GM21529 (cell line): ENCODE data around the gene GALNT14.
"Not testable (repeated sequence)": the region's sequence is repeated elsewhere in the genome, so short reads cannot be mapped to it uniquely, and the experiment has no call there.

ENCODE experiments used
- ATAC-seq: cut with Tn5 transposase; IDR thresholded peaks from one replicate; pipeline ENCODE4 v1.9.1; 2021; ENCODE audit not compliant: unreplicated experiment

GALNT14 gene

DNA sequence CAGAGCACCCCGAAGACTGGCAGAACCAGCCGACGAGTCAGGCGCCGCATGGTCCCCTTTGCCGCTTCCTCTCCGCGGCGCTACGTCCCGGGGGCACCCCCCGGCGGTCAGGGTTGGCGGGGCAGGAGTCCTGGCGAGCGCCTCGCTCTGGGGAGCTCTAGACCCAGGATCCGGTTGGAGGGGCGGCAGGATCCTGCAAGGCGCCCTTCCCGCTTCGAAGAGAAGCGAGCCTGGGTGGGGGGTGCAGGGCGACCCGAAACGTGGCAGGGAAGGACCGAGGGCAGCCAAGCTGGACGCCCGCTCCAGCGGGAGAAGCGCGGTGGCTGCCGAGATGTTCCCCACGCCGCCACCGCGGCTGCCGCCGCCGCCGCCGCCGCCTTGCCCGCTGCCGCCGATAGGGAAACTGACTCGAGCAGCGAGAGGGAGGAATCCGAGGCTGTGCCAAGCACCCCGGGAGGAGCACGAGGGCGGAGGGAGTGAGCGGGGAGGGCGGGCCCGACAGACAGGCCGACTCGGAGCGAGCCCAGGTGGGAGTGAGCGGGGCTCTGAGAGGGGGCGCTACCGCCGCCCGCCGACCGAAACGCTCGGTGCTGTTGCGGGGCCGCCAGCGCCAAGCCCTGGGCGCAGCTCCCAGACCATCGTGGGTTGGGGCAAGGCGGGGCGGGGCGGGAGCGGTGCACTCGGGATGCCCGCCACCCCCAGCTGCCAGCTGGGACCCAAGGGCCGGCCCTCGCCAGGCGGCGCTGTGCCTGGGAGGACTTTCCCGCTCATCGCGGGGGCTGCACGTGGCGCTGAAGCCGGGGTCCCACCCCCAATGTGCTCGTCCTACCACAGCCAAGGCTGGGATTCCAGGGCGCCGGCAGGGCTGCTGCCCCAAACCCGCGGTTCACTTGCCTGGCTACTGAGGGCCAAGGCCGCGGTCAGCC lies at the start of gene GALNT14:
TSS of gene GALNT14 (minus strand) at position 404 of the 926 bp plus-strand sequence. CDS start at position 50, 354 bp downstream.
- ATAC-seq = no peak

DNA sequence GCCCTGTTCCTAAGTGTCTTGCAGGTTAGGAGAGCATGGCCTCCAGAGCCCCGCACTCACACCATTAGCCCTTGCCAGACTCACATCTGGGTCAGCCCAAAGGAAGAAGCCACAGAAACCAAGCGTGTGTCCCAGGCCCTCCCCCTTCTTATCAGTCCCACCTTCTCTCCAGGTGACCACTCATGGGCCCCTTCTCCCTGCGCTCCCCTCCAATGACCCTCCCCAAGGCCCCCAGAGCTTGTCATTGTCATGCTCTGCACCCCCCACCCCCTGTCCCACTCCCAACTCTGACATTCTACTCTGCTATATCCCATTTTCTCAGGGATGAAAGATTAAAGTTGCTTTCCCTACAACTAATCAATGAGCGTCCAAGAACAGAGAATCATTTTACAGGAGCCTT lies 48.9 kb upstream of the GALNT14 start:
- ATAC-seq = no peak

- ATAC-seq = not testable (repeated sequence)
Observed at GRCh38 chr2:31183973-31184372, 45.7 kb upstream of the GALNT14 start.

DNA sequence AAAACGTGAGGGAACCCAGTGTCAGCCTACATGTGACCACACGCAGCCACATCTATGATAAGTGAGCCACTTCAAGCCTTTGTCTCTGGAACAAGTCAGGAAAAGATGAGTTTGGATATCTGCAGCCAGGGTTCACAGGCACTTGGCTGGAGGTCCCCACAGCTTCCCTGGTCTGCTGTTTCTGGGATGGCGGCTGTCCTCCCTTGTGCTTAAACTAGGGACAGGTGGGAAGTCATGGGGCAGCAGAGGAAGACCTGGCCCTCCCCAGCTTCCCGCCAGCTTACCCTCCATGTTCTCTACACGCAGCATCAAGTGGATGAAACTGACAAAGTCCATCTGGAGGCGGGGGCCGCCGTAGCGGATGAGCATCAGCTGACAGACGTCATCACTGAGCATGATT lies 38.5 kb upstream of the GALNT14 start:
- ATAC-seq = no peak

DNA sequence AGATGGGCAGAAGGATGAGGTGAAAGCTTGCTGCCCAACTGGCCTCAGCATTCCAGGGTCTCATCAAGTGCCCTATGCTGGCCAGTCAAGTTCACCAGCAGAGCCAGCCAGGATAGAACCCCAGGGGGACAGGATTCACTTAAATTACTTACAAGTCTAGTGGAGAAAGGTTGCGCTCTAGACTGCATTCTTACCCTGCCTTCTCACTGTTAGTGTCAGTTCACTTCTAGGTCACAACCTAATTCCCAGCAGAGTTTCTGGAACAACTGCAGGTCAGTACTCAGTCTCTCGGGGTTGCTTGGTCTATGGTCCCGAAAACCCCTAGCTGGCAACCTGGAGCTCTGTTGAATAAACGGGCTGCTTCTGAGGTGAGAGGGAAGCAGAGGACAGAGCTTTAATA lies 32.9 kb upstream of the GALNT14 start:
- ATAC-seq = no peak

DNA sequence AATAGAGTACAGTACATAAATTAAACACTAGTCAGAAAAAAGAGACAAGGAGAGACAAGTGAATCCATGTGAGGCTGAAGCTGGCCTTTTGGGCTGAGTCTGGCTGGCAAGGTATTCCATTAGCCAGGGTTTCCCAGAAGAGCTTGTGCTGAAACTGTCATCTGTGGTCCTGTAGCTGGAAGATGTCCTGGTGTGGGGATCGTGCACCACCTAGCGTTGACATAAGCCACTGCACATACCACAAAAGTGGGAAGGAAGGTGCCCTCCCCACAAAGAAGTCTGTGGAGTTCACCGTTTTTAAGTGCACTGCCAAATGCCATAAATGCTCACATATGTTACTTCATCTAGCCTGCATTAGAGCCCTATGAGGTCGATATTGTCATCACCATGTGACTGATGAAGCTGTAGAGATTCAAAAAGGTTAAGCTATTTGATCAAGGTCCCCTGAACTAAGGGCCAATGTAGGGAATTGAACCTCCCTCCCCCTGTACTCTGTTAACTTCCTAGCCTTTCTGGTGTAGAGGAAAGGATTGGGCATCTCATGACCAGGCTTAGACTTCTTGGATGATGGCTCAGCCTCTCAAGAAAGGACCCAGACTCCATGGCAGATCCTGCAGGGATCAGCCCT lies 31.9 kb upstream of the GALNT14 start:
- ATAC-seq = peak; percentile 87

- ATAC-seq = no peak
Observed at GRCh38 chr2:31168291-31168690, 30.1 kb upstream of the GALNT14 start.

DNA sequence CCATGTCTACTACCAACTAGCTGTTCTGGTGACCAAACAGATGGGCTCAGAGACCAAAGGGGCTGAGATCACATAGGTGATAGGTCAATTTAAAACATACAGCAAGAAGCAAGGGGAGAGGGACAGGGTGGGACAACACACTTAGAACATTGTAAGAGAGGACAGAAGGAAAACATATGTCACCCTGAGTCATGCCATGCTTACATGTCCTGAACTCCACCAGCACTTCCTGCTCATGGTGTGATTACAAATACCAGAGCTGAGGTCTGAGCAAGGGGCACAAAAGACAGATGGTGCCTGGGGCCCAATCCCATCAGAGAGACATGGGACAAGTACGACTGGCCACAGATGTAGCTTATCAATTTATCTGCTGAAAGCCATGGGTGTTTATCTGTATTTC lies 28.7 kb upstream of the GALNT14 start:
- no peak for ATAC-seq

DNA sequence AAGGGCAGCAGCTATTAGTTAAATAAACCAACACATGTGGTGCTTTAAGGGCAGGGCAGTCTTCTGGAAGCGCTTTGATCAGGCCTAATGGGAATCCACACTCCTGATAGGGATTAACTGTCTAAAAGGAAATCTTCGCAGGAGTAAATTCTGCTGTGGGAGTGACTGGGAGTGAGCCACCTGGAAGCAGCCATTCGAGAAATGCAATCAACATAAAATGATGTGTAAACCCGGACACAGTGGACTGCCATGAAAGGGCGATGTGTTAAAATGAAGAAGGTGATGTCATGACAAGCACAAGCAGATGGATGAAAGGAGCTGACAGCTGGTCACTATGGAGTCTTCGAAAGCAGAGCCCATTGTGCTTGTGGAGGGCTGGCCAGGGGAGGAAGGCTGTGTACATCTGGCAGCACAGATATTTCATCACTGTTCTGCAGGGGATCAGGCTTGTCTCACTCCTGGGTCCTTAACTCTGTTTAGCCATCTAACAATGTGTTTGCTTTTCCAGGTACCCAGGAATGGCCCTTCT lies 24.8 kb upstream of the GALNT14 start:
- ATAC-seq = no peak

GRCh38 chr2:31161637-31162036 lies 23.4 kb upstream of the GALNT14 start:
- ATAC-seq = no peak

DNA sequence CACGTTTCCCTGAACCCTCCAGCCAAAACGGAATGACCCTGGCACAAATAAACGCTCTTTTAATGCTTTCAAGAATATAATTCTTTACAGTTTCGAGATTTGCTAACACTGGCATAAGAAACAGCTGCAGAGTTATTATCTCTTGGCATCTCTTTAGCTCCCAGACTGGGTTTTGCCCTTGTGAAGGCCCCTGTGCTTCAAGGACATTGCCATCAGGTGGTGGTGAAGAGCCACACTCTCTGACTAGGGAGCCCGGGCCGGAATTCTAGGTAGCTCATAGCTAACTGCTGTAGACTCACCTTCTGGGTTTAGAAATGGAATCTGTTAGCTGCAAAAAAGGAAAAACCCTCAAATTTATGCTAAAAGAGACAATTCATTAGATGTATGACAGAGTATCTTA lies 13.3 kb upstream of the GALNT14 start:
- ATAC-seq = no peak

DNA sequence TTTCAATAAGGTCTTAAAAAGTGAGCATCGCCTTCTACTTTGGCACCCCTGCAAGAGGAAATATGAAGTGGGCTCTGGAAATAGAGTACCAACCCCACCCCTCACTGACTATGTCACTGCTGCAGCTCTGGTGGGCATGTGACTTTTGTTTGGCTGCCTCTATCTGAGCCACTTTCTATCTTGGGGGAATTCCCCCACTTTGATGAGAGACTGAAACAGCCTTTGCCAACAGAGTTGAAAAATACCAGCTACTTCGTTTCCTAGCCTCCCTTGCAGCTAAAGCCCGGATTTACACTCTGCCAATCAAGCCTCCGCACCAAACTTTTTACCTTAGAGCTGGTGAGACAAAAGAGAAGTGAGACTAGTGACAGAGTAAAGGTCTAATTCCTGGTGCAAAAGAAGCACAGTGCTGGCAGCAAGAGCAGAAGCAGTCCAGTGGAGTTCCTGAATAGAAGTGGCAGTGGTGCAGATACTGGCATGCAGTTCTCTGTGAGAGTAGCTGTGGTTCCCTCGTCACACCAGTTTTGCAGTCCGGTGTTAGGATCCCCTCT lies 12.0 kb upstream of the GALNT14 start:
- no peak for ATAC-seq

DNA sequence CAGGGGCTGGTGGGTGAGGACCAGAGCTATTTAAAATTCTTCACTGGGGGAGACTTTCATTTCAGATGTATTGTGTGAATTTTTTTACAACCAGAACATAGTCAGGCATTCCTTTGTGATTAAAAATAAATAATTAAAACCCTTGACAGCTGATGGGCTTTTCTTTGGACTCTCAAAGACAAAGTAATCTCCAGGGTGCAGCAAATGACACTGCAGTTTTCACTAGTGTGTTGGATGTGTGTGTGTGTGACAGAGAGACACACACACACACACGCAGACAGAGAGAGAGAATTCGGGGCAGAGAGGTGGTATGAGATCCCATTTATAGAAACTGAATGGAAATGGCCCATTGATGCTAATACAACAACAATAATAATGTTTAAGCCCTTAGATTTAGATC lies 10.3 kb upstream of the GALNT14 start:
- no peak for ATAC-seq

DNA sequence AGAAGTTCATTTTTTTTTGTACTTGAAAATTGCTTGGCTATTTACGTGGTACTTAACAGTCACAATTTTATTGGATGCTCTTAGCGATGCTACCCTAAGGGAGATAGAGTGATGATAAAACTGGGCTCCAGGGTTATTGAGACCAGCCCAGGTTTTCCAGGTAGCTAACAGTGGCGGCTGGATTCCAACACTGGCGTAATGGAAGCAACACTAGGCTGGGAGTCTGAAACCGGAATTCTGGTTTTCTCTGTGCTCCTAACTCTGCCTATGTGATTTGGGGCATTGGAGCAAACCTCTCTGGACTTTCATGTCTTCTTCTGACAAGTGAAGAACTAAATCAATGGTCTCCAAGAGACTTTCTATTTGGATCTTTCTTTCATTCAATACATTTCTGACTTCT lies 9.4 kb upstream of the GALNT14 start:
- ATAC-seq = no peak

DNA sequence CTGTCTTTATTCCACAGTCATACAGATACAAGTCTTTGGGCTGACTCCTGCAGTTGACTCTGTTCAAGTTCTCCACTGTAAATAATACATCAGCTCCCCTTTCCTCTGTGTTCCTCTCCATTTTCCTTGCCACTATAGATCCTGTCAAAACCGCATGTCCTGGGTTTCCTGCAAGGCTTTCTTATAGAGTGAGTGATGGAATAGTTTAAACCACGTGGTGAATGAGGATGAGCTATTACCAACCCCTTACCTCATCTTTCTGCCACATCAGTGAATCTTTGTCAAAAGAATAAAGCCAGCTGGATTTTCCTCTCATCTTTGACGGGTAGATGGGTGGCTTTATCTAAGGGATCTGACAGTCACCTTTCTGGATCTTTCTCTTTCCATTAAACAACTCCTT lies 3.9 kb upstream of the GALNT14 start:
- no peak for ATAC-seq

GRCh38 chr2:31141443-31142085 lies 3.3 kb upstream of the GALNT14 start:
- no peak for ATAC-seq

DNA sequence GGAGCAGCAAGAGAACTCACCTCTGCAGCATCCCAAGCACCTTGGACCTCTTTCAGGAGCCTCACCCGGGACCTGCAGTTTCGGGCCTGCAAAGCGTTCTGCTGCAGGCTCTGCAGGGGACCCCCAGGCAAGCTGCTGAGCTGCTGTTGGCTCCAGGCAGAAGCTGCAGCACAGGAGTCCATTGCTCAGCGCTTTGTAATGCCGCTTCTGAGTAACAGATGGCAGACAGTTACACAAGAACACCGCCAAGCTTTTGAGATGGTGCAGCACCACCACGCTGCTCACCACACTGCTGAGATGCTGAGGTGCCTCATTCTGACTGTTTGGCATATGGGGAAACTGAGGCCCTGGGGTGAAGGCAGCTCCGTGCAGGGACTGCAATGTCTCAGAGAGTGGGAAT lies 1.9 kb upstream of the GALNT14 start:
- ATAC-seq = no peak

- ATAC-seq = no peak
Observed at GRCh38 chr2:31139671-31140070, 1.4 kb upstream of the GALNT14 start.

GRCh38 chr2:31137211-31138036 lies 816 bp downstream of the GALNT14 start:
- no peak for ATAC-seq

DNA sequence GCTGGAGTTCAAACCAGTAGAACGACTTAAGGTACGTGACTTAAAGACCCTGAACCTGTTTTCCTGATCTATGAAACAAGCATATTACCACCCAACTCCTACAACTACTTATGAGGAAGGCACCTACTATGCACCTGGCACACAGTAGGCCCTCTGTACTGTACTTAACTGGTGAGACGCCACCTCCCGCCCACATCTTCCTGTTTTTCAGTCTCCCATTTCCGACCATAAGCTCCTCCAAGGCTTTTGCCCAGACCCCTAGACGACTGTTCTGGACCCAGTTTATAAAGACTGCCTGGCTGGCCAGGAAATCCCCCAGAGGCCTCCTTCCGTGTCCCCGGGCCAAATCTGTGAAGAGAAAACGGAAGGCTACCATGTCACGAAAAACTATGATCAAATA lies 1.5 kb downstream of the GALNT14 start:
- no peak for ATAC-seq
